NAMALWA (cell line): ENCODE results near the gene AIMP2.
"Not testable (repeated sequence)": the region's sequence is repeated elsewhere in the genome, so short reads cannot be mapped to it uniquely, and the experiment has no call there.

Experiments used
- DNase-seq: peaks from one replicate; pipeline ENCODE4 v3.0.0-alpha.2; 2015; ENCODE audit warnings: low spot score

Gene AIMP2

GRCh38 chr7:6026011-6026819, 17.1 kb downstream of the AIMP2 start:
- peak; percentile 77 for DNase-seq

GRCh38 chr7:6026820-6027311, 17.8 kb downstream of the AIMP2 start:
- no peak for DNase-seq

GRCh38 chr7:6027806-6028365, 18.8 kb downstream of the AIMP2 start:
- DNase-seq: no peak

- no peak for DNase-seq
Measured at GRCh38 chr7:6028563-6028962, 19.5 kb downstream of the AIMP2 start.

GRCh38 chr7:6030988-6031387, 21.9 kb downstream of the AIMP2 start, which contains the start of gene ANKRD61:
ANKRD61 (plus strand) TSS chr7:6031376; CDS start chr7:6031376, 0 bp downstream.
- no peak for DNase-seq

GRCh38 chr7:6031567-6031966, 22.5 kb downstream of the AIMP2 start:
- no peak for DNase-seq

- DNase-seq: no peak
Measured at GRCh38 chr7:6032167-6032566, 23.1 kb downstream of the AIMP2 start.

GRCh38 chr7:6032641-6033040, 23.6 kb downstream of the AIMP2 start:
- no peak for DNase-seq

GRCh38 chr7:6035165-6035564, 26.1 kb downstream of the AIMP2 start:
- DNase-seq: no peak

- no peak for DNase-seq
Measured at GRCh38 chr7:6035686-6036085, 26.6 kb downstream of the AIMP2 start.

GRCh38 chr7:6049780-6050179, 40.7 kb downstream of the AIMP2 start:
- no peak for DNase-seq

GRCh38 chr7:6051185-6051584, 42.1 kb downstream of the AIMP2 start:
- DNase-seq: not testable (repeated sequence)

- no peak for DNase-seq
Measured at GRCh38 chr7:6056616-6057015, 47.5 kb downstream of the AIMP2 start.

- DNase-seq: no peak
Measured at GRCh38 chr7:6057316-6058129, 48.5 kb downstream of the AIMP2 start.

GRCh38 chr7:6059941-6060340, 50.9 kb downstream of the AIMP2 start:
- DNase-seq: not testable (repeated sequence)

GRCh38 chr7:6071406-6071805, 62.3 kb downstream of the AIMP2 start:
- peak; percentile 76 for DNase-seq
